ENCODE data around the gene AEBP2.

Gene AEBP2

GRCh38 chr12:19498099-19498498 is 58.8 kb downstream of the AEBP2 start:
- no peak overlapping the region for H3K4me2 ChIP-seq
- no peak overlapping the region for H3K27ac ChIP-seq
- H3K79me2 ChIP-seq (ENCODE audit: insufficient read depth, low read depth), result peaks cover 26% of the 10 kb centered on the region; the same call in 1 of the 2 replicates
- H2AFZ ChIP-seq (ENCODE audit: low read depth), result no peak overlapping the region
- H3K4me1 ChIP-seq (ENCODE audit: low read depth, poor library complexity, severe bottlenecking), result no peaks in the 10 kb centered on the region
- TF ChIP-seq CTCF (conservative IDR thresholded peaks at IDR 0.05; ENCODE audit: low read depth, low read length), result no peak
- no peak overlapping the region for H3K9ac ChIP-seq
- no peak overlapping the region for H3K4me3 ChIP-seq (IDR thresholded peaks at IDR 0.05; ENCODE audit: insufficient read depth, low read depth, low read length)
- H4K20me1 ChIP-seq (ENCODE audit: insufficient read depth), result no peaks in the 10 kb centered on the region
- H3K27me3 ChIP-seq (ENCODE audit: insufficient read depth, low read depth), result no peaks in the 10 kb centered on the region
- peaks cover 4% of the 10 kb centered on the region; the same call in 1 of the 2 replicates for H3K36me3 ChIP-seq (ENCODE audit: insufficient read depth)

GRCh38 chr12:19499030-19499429 is 59.7 kb downstream of the AEBP2 start:
- no peak for TF ChIP-seq CTCF (conservative IDR thresholded peaks at IDR 0.05; ENCODE audit: low read depth, low read length)
- peaks cover 30% of the 10 kb centered on the region; the same call in 1 of the 2 replicates for H3K79me2 ChIP-seq (ENCODE audit: insufficient read depth, low read depth)
- H3K9ac ChIP-seq, result no peak overlapping the region
- H3K4me3 ChIP-seq (IDR thresholded peaks at IDR 0.05; ENCODE audit: insufficient read depth, low read depth, low read length), result no peak overlapping the region
- no peaks in the 10 kb centered on the region for H3K4me1 ChIP-seq (ENCODE audit: low read depth, poor library complexity, severe bottlenecking)
- peaks cover 4% of the 10 kb centered on the region; the same call in 1 of the 2 replicates for H3K36me3 ChIP-seq (ENCODE audit: insufficient read depth)
- H3K27me3 ChIP-seq (ENCODE audit: insufficient read depth, low read depth), result no peaks in the 10 kb centered on the region
- H3K4me2 ChIP-seq, result no peak overlapping the region
- no peak overlapping the region for H2AFZ ChIP-seq (ENCODE audit: low read depth)
- no peak overlapping the region for H3K27ac ChIP-seq
- no peaks in the 10 kb centered on the region for H4K20me1 ChIP-seq (ENCODE audit: insufficient read depth)

- Histone ChIP-seq H3K4me3 (IDR thresholded peaks at IDR 0.05; ENCODE audit: insufficient read depth, low read depth, low read length) (no peak overlapping the region), H3K4me2 (no peak overlapping the region), H2AFZ (ENCODE audit: low read depth) (no peak overlapping the region), H3K36me3 (ENCODE audit: insufficient read depth) (no peaks in the 10 kb centered on the region), H3K27me3 (ENCODE audit: insufficient read depth, low read depth) (no peaks in the 10 kb centered on the region), H4K20me1 (ENCODE audit: insufficient read depth) (no peaks in the 10 kb centered on the region), H3K9ac (no peak overlapping the region), H3K27ac (no peak overlapping the region), H3K79me2 (ENCODE audit: insufficient read depth, low read depth) (peaks cover 39% of the 10 kb centered on the region), H3K4me1 (ENCODE audit: low read depth, poor library complexity, severe bottlenecking) (peaks cover 11% of the 10 kb centered on the region)
- no peak for TF ChIP-seq CTCF (conservative IDR thresholded peaks at IDR 0.05; ENCODE audit: low read depth, low read length)
Measured at GRCh38 chr12:19506497-19506896, 67.2 kb downstream of the AEBP2 start.

- Histone ChIP-seq H3K9ac (no peak overlapping the region), H3K27me3 (ENCODE audit: insufficient read depth, low read depth) (no peaks in the 10 kb centered on the region), H3K4me1 (ENCODE audit: low read depth, poor library complexity, severe bottlenecking) (peaks cover 11% of the 10 kb centered on the region), H3K79me2 (ENCODE audit: insufficient read depth, low read depth) (peaks cover 36% of the 10 kb centered on the region), H3K36me3 (ENCODE audit: insufficient read depth) (no peaks in the 10 kb centered on the region), H3K27ac (no peak overlapping the region), H2AFZ (ENCODE audit: low read depth) (no peak overlapping the region), H3K4me3 (IDR thresholded peaks at IDR 0.05; ENCODE audit: insufficient read depth, low read depth, low read length) (no peak overlapping the region), H4K20me1 (ENCODE audit: insufficient read depth) (no peaks in the 10 kb centered on the region), H3K4me2 (no peak overlapping the region)
- no peak for TF ChIP-seq CTCF (conservative IDR thresholded peaks at IDR 0.05; ENCODE audit: low read depth, low read length)
Measured at GRCh38 chr12:19507823-19508222, 68.5 kb downstream of the AEBP2 start.
